Adrenal gland (tissue), 12 donors: ENCODE data around the gene NHLH2. TPM values are rescaled to one million over a fixed set of nuclear protein-coding genes. Genes with fewer than 3 reads are reported as not detected.

Experiments used
- DNase-seq, 7 donors: peaks; one replicate each; pipeline ENCODE4 v3.0.0-alpha.2; 2019 to 2020
- H3K27ac ChIP-seq, 5 donors: fragments of 200-600 bp; sonication (generic) in 4 of 5; 1 replicate in 3 of 5; 2 replicates in 2 of 5; pipeline versions ENCODE4 v1.5.1 to v1.8.0; 2016 to 2020; ENCODE audit warnings: mild to moderate bottlenecking in 1 of 5
- H3K27me3 ChIP-seq: fragments of 200-600 bp; 2 replicates; pipeline ENCODE4 v1.8.0; 2021
- H3K36me3 ChIP-seq, 2 donors: fragments of 200-600 bp; replicated peaks in 1 of 2; 1 replicate in 1 of 2; 2 replicates in 1 of 2; pipeline versions ENCODE4 v1.5.1 to v1.8.0; 2018 to 2022
- H3K4me1 ChIP-seq, 2 donors: fragments of 200-600 bp; replicated peaks in 1 of 2; 1 replicate in 1 of 2; 2 replicates in 1 of 2; pipeline versions ENCODE4 v1.5.1 to v1.8.0; 2018 to 2021
- H3K4me3 ChIP-seq, 4 donors: fragments of 200-600 bp; sonication (generic) in 3 of 4; one replicate each; pipeline ENCODE4 v1.5.1; 2016 to 2018
- H3K9me3 ChIP-seq, 3 donors: fragments of 200-600 bp; sonication (generic) in 1 of 3; replicated peaks in 1 of 3; 1 replicate in 2 of 3; 2 replicates in 1 of 3; pipeline versions ENCODE4 v1.5.1 to v1.8.0; 2016 to 2021
- POLR2A ChIP-seq, 2 donors: fragments of 450-650 bp; IDR thresholded peaks; one replicate each; pipeline ENCODE4 v1.6.1; 2017; ENCODE audit warnings: antibody characterized with exemption in 2 of 2, mild to moderate bottlenecking in 2 of 2, moderate library complexity in 1 of 2
- WGBS, 4 donors: extraction: QIAGEN DNeasy Blood & Tissue Kit in 2 of 4; methylation state at CpG; one replicate each; pipeline versions ENCODE4 v1.1.5 to v1.1.7; 2013 to 2017; 5-methylcytosine and 5-hydroxymethylcytosine counted together
- intact Hi-C, 2 donors: fragments of 100-400 bp; cut with DNase I; formaldehyde crosslinking; loops; one replicate each; pipeline versions ENCODE4 v1.14.1 to v1.15.0; 2022 to 2023
- polyA plus RNA-seq, 3 donors: library from polyadenylated mRNA; stranded (reverse); fragments of 200-250 nt in 2 of 3; fragments of 350-450 nt in 1 of 3; fragmentation: Illumina TruSeq in 1 of 3; extraction: RNeasy Lipid Tissue Mini Kit (QIAGEN cat#74804) in 1 of 3; gene quantifications; one replicate each; pipeline ENCODE4 v1.2.3, GENCODE V29; 2013 to 2014
- total RNA-seq, 9 donors: library from RNA; depleted of rRNA in 4 of 9; stranded (reverse); fragments of >200 nt in 4 of 9; fragments of 120-200 nt in 1 of 9; fragmentation: NEBNext Ultra II Directional in 1 of 9; extraction: Animal tissue kit (Norgen Biotek cat#: 25700) in 1 of 9; gene quantifications; one replicate each; pipeline versions ENCODE4 v1.1.0 to v1.2.4, GENCODE V29; 2013 to 2023
- TF ChIP-seq, protein P1 (sequence below), 6 experiments: fragments of 450-650 bp in 4 of 6; fragments of 200-600 bp in 2 of 6; sonication (generic) in 1 of 6; IDR thresholded peaks; 1 replicate in 5 of 6; 2 replicates in 1 of 6; pipeline versions ENCODE4 v1.5.1 to v1.8.0; 2016 to 2021; ENCODE audit warnings: antibody characterized with exemption in 6 of 6, mild to moderate bottlenecking in 2 of 6, moderate library complexity in 1 of 6
- donor health status: healthy with polysubstance abuse.
- donor health status: Bipolar disorder and iron deficiency.
- donor health status: DM: yes; HTN: yes; CAD: no.
- donor health status: DM: no; HTN: no; CAD: no.
- donor health status: DM: no; HTN: no; CAD: no.
- donor health status: DM: yes; HTN: yes; CAD: no.

Gene NHLH2
- total and polyA plus RNA-seq, 12 donors = not detected

DNA sequence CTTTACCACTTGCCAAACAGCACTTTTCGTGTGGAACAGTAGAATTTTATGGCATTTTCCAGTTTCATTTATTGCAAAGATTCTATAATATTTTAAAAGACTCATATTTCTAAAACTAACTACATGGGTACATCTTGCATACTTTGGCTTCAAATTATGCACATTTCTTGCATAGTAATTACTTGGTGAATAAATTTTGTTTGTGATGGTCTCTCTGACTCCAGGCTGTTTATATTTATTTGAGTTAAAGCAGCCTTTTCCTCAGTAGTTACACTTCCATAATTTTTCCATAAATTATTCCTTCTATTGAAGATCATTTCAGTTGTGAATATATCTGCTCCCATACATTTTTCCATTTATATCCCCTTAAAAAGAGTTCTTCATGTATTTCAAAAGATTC is 6.9 kb upstream of the NHLH2 start:
- intact Hi-C loops = no loop called here
- TF ChIP-seq POLR2A (IDR thresholded peaks at IDR 0.05) = no peak
- H3K4me3 ChIP-seq = no peak overlapping the region

GRCh38 chr1:115842948-115843347 is 2.0 kb upstream of the NHLH2 start:
- Histone ChIP-seq H3K36me3 (no peaks in the 10 kb centered on the region), H3K4me1 (peaks cover 16 to 18% of the 10 kb centered on the region in 2 donors), H3K9me3 (no peaks in the 10 kb centered on the region), H3K27me3 (peaks cover 63% of the 10 kb centered on the region), H3K27ac (no peak overlapping the region), H3K4me3 (no peak overlapping the region)
- TF ChIP-seq, protein P1, sequence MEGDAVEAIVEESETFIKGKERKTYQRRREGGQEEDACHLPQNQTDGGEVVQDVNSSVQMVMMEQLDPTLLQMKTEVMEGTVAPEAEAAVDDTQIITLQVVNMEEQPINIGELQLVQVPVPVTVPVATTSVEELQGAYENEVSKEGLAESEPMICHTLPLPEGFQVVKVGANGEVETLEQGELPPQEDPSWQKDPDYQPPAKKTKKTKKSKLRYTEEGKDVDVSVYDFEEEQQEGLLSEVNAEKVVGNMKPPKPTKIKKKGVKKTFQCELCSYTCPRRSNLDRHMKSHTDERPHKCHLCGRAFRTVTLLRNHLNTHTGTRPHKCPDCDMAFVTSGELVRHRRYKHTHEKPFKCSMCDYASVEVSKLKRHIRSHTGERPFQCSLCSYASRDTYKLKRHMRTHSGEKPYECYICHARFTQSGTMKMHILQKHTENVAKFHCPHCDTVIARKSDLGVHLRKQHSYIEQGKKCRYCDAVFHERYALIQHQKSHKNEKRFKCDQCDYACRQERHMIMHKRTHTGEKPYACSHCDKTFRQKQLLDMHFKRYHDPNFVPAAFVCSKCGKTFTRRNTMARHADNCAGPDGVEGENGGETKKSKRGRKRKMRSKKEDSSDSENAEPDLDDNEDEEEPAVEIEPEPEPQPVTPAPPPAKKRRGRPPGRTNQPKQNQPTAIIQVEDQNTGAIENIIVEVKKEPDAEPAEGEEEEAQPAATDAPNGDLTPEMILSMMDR (IDR thresholded peaks at IDR 0.05) = no peak
- no peak for TF ChIP-seq POLR2A (IDR thresholded peaks at IDR 0.05)
- 64 to 71% (median 67%) methylated on average over 1 of the region's 1 CpG for WGBS, 4 donors
- DNase-seq = no peak
- intact Hi-C loops = no loop called here

More for the DNA sequence above, 6.9 kb upstream of the NHLH2 start:
- Histone ChIP-seq H3K27ac (no peak overlapping the region), H3K36me3 (no peaks in the 10 kb centered on the region), H3K27me3 (peaks cover 16% of the 10 kb centered on the region), H3K4me1 (no peaks in the 10 kb centered on the region), H3K9me3 (no peaks in the 10 kb centered on the region)
- WGBS, 4 donors = 56 to 74% (median 70%) methylated on average over 1 of the region's 1 CpG
- no peak for DNase-seq

- intact Hi-C loops = no loop called here
- peaks cover 18 to 19% of the 10 kb centered on the region in 2 donors for H3K4me1 ChIP-seq
- no peaks in the 10 kb centered on the region for H3K9me3 ChIP-seq
- H3K4me3 ChIP-seq = peak overlapping the region in 1 of 4 donors; percentile 48
- peaks cover 85% of the 10 kb centered on the region for H3K27me3 ChIP-seq
- 8 to 13% (median 11%) methylated on average over 20 to 23 of the region's 23 CpGs for WGBS, 4 donors
- no peak overlapping the region for H3K27ac ChIP-seq
- H3K36me3 ChIP-seq = no peaks in the 10 kb centered on the region
- no peak for TF ChIP-seq POLR2A (IDR thresholded peaks at IDR 0.05)
- TF ChIP-seq, protein P1 (IDR thresholded peaks at IDR 0.05) = no peak
- DNase-seq = no peak
Observed at GRCh38 chr1:115839679-115840237, 1.2 kb downstream of the NHLH2 start.

GRCh38 chr1:115839029-115839678 is 1.8 kb downstream of the NHLH2 start:
- peaks cover 82% of the 10 kb centered on the region for H3K27me3 ChIP-seq
- DNase-seq = peak in 1 of 7 donors; percentile 15
- no peaks in the 10 kb centered on the region for H3K9me3 ChIP-seq
- intact Hi-C loops = no loop called here
- TF ChIP-seq, protein P1 (IDR thresholded peaks at IDR 0.05) = no peak
- TF ChIP-seq POLR2A (IDR thresholded peaks at IDR 0.05) = no peak
- H3K27ac ChIP-seq = no peak overlapping the region
- WGBS, 4 donors = 2 to 4% (median 3%) methylated on average over 20 to 49 of the region's 49 CpGs
- H3K36me3 ChIP-seq = no peaks in the 10 kb centered on the region
- H3K4me1 ChIP-seq = peaks cover 18 to 19% of the 10 kb centered on the region in 2 donors
- H3K4me3 ChIP-seq = peak overlapping the region in 1 of 4 donors; percentile 48
